Natural killer cell (primary cell): Measurements from ENCODE around the gene TIFAB. TPM values are rescaled to one million over a fixed set of nuclear protein-coding genes. Genes with fewer than 3 reads are reported as not detected.

ENCODE experiments used
- ATAC-seq, 3 donors: fragments of 150-1000 bp in 2 of 3; fragments of 200-7000 bp in 1 of 3; cut with Tn5 transposase; 1 replicate in 1 of 3; 2 replicates in 2 of 3; pipeline ENCODE4 v1.10.0; 2021; ENCODE audit warnings: mild to moderate bottlenecking in 2 of 3, moderate library complexity in 2 of 3
- DNase-seq, 2 donors: peaks; one replicate each; pipeline versions ENCODE4 v3.0.0 to v3.0.0-alpha.2; 2013 to 2021; ENCODE audit warnings: mixed read lengths in 1 of 2
- H3K27ac ChIP-seq: one replicate; pipeline ENCODE4 v1.5.1; 2013; ENCODE audit warnings: mild to moderate bottlenecking, low read length
- H3K27me3 ChIP-seq: one replicate; pipeline ENCODE4 v1.6.1; 2013; ENCODE audit warnings: low read length; ENCODE audit not compliant: control insufficient read depth, insufficient read depth
- H3K36me3 ChIP-seq: one replicate; pipeline ENCODE4 v1.6.1; 2013; ENCODE audit warnings: low read length; ENCODE audit not compliant: control insufficient read depth, insufficient read depth
- H3K4me1 ChIP-seq: one replicate; pipeline ENCODE4 v1.6.1; 2013; ENCODE audit warnings: low read length; ENCODE audit not compliant: control insufficient read depth, insufficient read depth
- H3K4me3 ChIP-seq: one replicate; pipeline ENCODE4 v1.5.1; 2013; ENCODE audit warnings: low read length
- H3K9me3 ChIP-seq: one replicate; pipeline ENCODE4 v1.6.1; 2013; ENCODE audit warnings: low read length; ENCODE audit not compliant: control insufficient read depth, insufficient read depth
- H3K27ac Mint-ChIP-seq, 2 donors: one replicate each; pipeline ENCODE4 v1.8.0; 2022; ENCODE audit warnings: mild to moderate bottlenecking in 2 of 2, mixed read lengths in 2 of 2, moderate library complexity in 1 of 2
- H3K27me3 Mint-ChIP-seq, 2 donors: one replicate each; pipeline ENCODE4 v1.8.0; 2022; ENCODE audit warnings: low read depth in 2 of 2, mixed read lengths in 2 of 2
- H3K36me3 Mint-ChIP-seq: one replicate; pipeline ENCODE4 v1.8.0; 2022; ENCODE audit warnings: mixed read lengths
- H3K4me1 Mint-ChIP-seq, 2 donors: one replicate each; pipeline ENCODE4 v1.8.0; 2022; ENCODE audit warnings: mixed read lengths in 2 of 2
- H3K4me3 Mint-ChIP-seq: one replicate; pipeline ENCODE4 v1.8.0; 2022; ENCODE audit warnings: mild to moderate bottlenecking, moderate library complexity, mixed read lengths
- H3K9me3 Mint-ChIP-seq, 2 donors: one replicate each; pipeline ENCODE4 v1.8.0; 2022; ENCODE audit warnings: mixed read lengths in 2 of 2
- WGBS: methylation state at CpG from one replicate; pipeline ENCODE4 v1.1.7; 2013; ENCODE audit warnings: missing lambda C conversion rate; ENCODE audit not compliant: insufficient coverage; 5-methylcytosine and 5-hydroxymethylcytosine counted together
- intact Hi-C: fragments of 100-400 bp; cut with micrococcal nuclease; formaldehyde crosslinking; loops from one replicate; pipeline ENCODE4 v1.14.2; 2022
- total RNA-seq, 4 donors: library from RNA; stranded (reverse); fragments of 120-200 nt in 1 of 4; gene quantifications; one replicate each; pipeline versions ENCODE4 v1.2.3 to v1.2.4, GENCODE V29; 2013 to 2022
- TF ChIP-seq, protein P1 (sequence below): fragments of 200-600 bp; IDR thresholded peaks from one replicate; pipeline ENCODE4 v1.8.0; 2022; ENCODE audit warnings: antibody characterized with exemption

The TIFAB gene
- total RNA-seq, 3 donors from 2014 or later (not counting 1 experiment from before 2014, with no cell fraction given): 0.05 to 0.21 TPM; not detected in 1

DNA sequence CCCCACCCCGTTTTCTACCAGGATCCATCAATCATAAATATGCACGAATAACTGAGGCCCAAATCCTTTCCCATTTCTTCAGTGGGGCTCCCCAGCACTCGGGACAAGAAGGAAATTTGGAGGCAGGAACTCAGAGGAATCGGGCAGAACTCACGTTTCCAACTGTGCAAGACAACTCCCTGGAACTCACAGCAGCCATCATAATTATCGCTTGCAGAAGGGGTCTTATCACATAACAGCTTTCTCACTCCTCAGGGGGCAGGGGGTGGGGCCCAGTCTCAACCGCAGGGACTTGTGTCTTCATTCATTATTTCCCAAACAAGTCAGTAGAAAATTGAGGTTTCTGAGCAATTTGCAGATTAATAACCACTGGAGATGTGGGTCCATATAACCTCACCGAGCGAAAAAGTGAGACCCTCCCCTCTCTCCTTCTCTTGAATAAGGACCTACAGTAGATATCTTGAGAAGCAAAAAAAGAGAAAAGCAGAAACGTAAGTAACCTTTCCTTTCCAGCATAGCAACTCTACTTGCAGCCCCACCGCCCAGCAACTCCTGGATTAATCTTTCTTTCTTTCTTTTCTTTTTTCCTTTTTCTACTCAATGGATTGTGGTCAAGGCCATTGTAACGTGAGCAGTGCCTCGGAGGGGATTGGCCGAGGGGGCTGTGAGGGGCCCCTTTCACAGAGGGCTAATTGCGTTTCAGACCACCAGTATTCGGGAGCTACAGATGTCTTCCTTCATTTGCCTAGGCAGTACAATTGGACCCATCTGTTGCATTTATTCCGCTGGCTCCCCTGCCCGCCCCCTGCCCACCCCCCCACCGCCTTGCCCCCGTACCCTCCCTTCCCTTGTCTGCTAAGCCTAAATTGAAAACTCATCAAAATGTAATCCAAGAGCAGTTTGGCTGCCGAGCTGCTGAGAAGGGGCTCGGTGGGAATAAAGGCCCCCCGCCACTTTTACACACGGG is 24.7 kb upstream of the TIFAB start:
- Histone ChIP-seq H3K9me3 (no peaks in the 10 kb centered on the region), H3K27ac (no peak overlapping the region), H3K4me1 (no peaks in the 10 kb centered on the region), H3K36me3 (no peaks in the 10 kb centered on the region), H3K27me3 (no peaks in the 10 kb centered on the region), H3K4me3 (no peak overlapping the region)
- Mint-ChIP-seq H3K27ac (no peak overlapping the region), H3K4me3 (no peak overlapping the region), H3K27me3 (peaks cover 7 to 15% of the 10 kb centered on the region in 2 donors), H3K9me3 (no peaks in the 10 kb centered on the region), H3K36me3 (no peaks in the 10 kb centered on the region), H3K4me1 (no peaks in the 10 kb centered on the region)
- intact Hi-C loops: no loop called here
- WGBS: 73% methylated on average over 20 of the region's 24 CpGs
- TF ChIP-seq, protein P1, sequence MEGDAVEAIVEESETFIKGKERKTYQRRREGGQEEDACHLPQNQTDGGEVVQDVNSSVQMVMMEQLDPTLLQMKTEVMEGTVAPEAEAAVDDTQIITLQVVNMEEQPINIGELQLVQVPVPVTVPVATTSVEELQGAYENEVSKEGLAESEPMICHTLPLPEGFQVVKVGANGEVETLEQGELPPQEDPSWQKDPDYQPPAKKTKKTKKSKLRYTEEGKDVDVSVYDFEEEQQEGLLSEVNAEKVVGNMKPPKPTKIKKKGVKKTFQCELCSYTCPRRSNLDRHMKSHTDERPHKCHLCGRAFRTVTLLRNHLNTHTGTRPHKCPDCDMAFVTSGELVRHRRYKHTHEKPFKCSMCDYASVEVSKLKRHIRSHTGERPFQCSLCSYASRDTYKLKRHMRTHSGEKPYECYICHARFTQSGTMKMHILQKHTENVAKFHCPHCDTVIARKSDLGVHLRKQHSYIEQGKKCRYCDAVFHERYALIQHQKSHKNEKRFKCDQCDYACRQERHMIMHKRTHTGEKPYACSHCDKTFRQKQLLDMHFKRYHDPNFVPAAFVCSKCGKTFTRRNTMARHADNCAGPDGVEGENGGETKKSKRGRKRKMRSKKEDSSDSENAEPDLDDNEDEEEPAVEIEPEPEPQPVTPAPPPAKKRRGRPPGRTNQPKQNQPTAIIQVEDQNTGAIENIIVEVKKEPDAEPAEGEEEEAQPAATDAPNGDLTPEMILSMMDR: no peak
- DNase-seq (no peak), ATAC-seq (no peak)

GRCh38 chr5:135473956-135474670 is 22.0 kb upstream of the TIFAB start:
- WGBS: 93% methylated on average over 12 of the region's 12 CpGs
- Mint-ChIP-seq H3K27me3 (peaks cover 14 to 21% of the 10 kb centered on the region in 2 donors), H3K27ac (no peak overlapping the region), H3K4me1 (no peaks in the 10 kb centered on the region), H3K4me3 (no peak overlapping the region), H3K36me3 (no peaks in the 10 kb centered on the region), H3K9me3 (no peaks in the 10 kb centered on the region)
- DNase-seq (no peak), ATAC-seq (no peak)
- H3K27ac ChIP-seq: no peak overlapping the region
- TF ChIP-seq, protein P1: no peak
- no peaks in the 10 kb centered on the region for H3K9me3 ChIP-seq
- H3K27me3 ChIP-seq: no peaks in the 10 kb centered on the region
- no peaks in the 10 kb centered on the region for H3K36me3 ChIP-seq
- intact Hi-C loops: no loop called here
- H3K4me1 ChIP-seq: no peaks in the 10 kb centered on the region
- H3K4me3 ChIP-seq: no peak overlapping the region

GRCh38 chr5:135472141-135472540 is 20.0 kb upstream of the TIFAB start:
- no peaks in the 10 kb centered on the region for H3K9me3 ChIP-seq
- ATAC-seq: no peak
- intact Hi-C loops: no loop called here
- Mint-ChIP-seq H3K9me3 (no peaks in the 10 kb centered on the region), H3K27ac (no peak overlapping the region), H3K27me3 (peaks cover 18 to 31% of the 10 kb centered on the region in 2 donors), H3K4me1 (no peaks in the 10 kb centered on the region), H3K4me3 (no peak overlapping the region), H3K36me3 (no peaks in the 10 kb centered on the region)
- DNase-seq: no peak
- H3K4me3 ChIP-seq: no peak overlapping the region
- H3K27ac ChIP-seq: no peak overlapping the region
- H3K4me1 ChIP-seq: no peaks in the 10 kb centered on the region
- no peaks in the 10 kb centered on the region for H3K27me3 ChIP-seq
- 86% methylated on average over 5 of the region's 5 CpGs for WGBS
- TF ChIP-seq, protein P1: no peak
- H3K36me3 ChIP-seq: no peaks in the 10 kb centered on the region
